Stimulated activated CD4-positive, alpha-beta T cell treated with anti-CD3 and anti-CD28 coated beads, Interleukin-2, amount 100 ng/mL, for 24 hours (primary cell): Measurements from ENCODE around the gene PLPPR3.
"Not testable (repeated sequence)": the region's sequence is repeated elsewhere in the genome, so short reads cannot be mapped to it uniquely, and the experiment has no call there.

Experiments used
- DNase-seq, 2 donors: peaks; one replicate each; pipeline ENCODE4 v3.0.0-alpha.2; 2020

PLPPR3 gene

GRCh38 chr19:853614-854220 lies 32.0 kb upstream of the PLPPR3 start:
- DNase-seq, result not testable (repeated sequence)

- DNase-seq, result no peak
Measured at GRCh38 chr19:853014-853585, 31.3 kb upstream of the PLPPR3 start.

- no peak for DNase-seq
Measured at GRCh38 chr19:852136-853013, 30.6 kb upstream of the PLPPR3 start, which contains the start of gene ELANE. Gene ELANE, plus strand, starts transcription at chr19:852303. Its CDS starts 26 bp downstream, at chr19:852329.

- DNase-seq, result no peak
Measured at GRCh38 chr19:850979-851335, 29.2 kb upstream of the PLPPR3 start.

- no peak for DNase-seq
Measured at GRCh38 chr19:850221-850978, 28.6 kb upstream of the PLPPR3 start.

GRCh38 chr19:849195-849594 lies 27.4 kb upstream of the PLPPR3 start:
- DNase-seq, result not testable (repeated sequence)

GRCh38 chr19:848386-848921 lies 26.7 kb upstream of the PLPPR3 start:
- no peak for DNase-seq

- no peak for DNase-seq
Measured at GRCh38 chr19:845707-846521, 24.2 kb upstream of the PLPPR3 start.

GRCh38 chr19:844546-844971 lies 22.8 kb upstream of the PLPPR3 start:
- no peak for DNase-seq

GRCh38 chr19:843836-844545 lies 22.2 kb upstream of the PLPPR3 start:
- DNase-seq, result no peak

GRCh38 chr19:843180-843835 lies 21.6 kb upstream of the PLPPR3 start:
- DNase-seq, result no peak

- DNase-seq, result not testable (repeated sequence)
Measured at GRCh38 chr19:842802-843179, 21.0 kb upstream of the PLPPR3 start.

- no peak for DNase-seq
Measured at GRCh38 chr19:840519-841206, 18.9 kb upstream of the PLPPR3 start, which contains the start of gene PRTN3. Gene PRTN3, plus strand, starts transcription at chr19:840999. Its CDS starts 10 bp downstream, at chr19:841009.

GRCh38 chr19:835210-835810 lies 13.6 kb upstream of the PLPPR3 start:
- no peak for DNase-seq

GRCh38 chr19:834216-834615 lies 12.5 kb upstream of the PLPPR3 start:
- DNase-seq, result no peak

- DNase-seq, result no peak
Measured at GRCh38 chr19:831407-832369, 9.9 kb upstream of the PLPPR3 start.

GRCh38 chr19:829129-829758 lies 7.5 kb upstream of the PLPPR3 start:
- no peak for DNase-seq
